Mucosa of gallbladder (tissue), 1 donor: ENCODE measurements around the gene TNFRSF8. TPM values are rescaled to one million over a fixed set of nuclear protein-coding genes. Genes with fewer than 3 reads are reported as not detected.

Experiments used
- DNase-seq: peaks from one replicate; pipeline ENCODE4 v3.0.0-alpha.2; 2020; ENCODE audit warnings: low spot score
- total RNA-seq: library from RNA; stranded (reverse); gene quantifications from one replicate; pipeline ENCODE4 v1.2.1, GENCODE V29; 2021
- donor health status: DM: no; HTN: no; CAD: no.

The TNFRSF8 gene
- total RNA-seq, 1 donor from 2014 or later: 2.3 TPM

DNA sequence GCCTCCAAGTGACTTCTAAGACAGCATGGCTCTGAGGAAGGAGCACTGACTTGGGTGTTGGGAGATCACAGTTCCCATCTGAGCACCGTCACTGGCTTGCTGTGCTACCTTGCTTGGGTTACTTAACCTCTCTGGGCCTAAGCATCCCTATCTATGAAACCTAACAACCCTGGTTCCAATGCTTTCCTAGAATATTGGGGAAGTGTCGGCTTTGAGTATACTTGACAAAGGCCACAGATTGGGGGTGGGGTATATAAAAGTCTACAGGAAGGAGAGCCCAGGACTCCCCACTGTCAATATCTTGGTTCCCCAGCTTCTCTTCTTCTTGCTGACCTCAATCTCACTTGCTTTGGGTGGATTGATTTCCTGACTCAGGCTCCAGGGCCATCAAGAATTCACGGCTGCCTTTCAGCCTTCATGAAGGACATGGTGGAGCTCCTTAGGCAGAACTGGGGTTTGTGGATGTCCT is 110.0 kb downstream of the TNFRSF8 start:
- DNase-seq: no peak

DNA sequence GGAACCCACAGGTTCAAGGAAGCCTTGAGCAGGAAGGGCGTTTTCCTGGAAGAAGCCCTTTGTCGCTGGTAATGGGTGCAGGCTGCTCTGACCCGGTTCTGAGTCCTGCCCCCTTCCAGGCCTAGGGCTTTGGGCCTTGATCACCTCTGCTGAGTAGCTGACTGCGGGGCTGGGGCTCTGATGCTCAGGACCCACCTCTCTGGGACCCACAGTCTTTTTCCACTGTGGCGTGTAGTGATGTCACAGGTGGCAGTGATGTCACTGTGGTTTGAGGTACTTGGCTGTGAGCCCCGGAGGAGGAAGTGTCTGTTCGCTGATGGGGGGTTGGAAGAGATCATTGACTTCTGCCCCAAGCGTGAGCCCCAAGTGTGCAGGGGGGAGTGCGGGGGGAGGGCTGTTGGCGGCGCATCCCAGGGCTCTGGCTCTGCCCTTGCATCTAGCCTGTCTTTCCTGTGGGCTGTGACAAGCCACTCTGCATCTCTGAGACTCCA is 110.6 kb downstream of the TNFRSF8 start:
- peak; percentile 88 for DNase-seq

DNA sequence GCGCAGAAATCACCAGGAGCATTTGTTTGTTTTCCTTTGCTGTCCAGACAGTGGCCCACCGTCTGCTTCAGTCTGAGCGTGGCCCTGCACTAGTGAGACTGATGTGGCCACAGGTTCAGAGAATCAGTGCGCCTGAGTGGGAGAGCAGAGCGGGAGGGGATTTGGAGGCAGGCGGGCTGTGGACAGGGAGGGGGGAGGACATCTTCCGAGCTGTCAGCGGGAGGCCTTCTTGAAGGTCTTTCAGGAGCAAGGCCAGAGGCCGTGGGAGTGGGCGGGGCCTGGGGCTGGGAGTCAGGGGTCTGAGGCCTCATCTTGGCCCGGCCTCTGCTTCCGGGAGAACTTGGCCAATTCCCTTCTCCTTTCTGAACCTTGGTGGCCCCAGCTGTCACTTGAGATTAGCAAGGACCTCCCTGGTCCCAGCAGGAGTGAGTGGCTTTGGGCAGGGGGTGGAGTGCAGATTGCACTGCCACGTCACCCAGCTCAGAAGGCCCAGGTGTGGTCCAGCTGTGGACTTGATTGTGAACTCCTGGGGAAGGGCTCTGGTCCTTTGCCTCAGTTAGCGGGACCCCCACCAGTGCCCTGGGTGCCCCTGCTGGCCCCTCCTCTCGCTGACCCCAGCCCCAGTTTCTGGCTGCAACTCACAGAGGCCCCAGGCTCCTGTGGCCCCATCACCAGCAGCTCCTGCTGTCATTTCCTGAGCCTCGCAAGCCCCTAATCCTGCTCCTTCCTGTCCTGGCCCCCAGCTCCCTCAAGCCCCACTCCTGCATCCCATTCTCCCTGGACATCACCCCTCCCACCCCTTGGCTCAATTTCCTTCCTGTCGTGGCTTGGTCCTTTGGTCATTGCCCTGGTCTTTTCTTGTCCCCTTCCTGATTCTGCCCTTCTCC is 112.1 kb downstream of the TNFRSF8 start:
- no peak for DNase-seq

DNA sequence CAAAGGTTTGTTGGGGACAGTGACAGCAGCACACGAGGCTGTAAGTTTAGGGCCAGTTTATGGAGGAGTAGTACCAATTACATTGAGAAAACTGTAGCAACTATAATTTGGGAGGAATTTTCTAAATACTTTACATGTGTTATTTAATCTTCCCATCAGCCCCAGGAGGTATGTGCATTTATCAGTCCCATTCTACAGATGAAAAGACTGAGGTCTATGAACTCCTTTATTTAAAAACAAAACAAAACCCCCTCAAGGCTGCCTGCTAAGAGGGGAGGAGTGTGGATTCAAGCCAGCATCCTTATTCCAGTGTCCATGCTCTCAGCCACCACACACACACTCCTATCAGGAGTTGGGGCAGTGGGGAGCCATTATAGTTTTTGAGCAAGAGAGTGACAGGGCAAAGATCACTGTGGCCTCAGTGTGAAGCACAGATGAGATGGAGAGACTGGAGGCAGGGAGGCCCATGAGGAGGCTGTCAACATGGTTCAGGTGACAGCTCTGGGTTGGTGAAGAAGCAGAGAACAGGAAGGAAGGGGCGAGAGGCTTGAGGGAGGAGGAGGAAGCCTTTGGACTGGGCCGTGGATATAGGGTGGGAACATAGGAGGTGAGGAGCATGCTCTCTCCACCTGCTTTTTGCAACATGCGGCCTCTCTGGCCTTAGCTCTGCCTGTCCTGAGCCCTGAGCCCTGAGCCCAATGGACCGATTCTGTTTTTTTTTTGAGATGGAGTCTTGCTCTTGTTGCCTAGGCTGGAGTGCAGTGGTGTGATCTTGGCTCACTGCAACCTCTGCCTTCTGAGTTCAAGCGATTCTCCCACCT is 113.4 kb downstream of the TNFRSF8 start:
- no peak for DNase-seq

DNA sequence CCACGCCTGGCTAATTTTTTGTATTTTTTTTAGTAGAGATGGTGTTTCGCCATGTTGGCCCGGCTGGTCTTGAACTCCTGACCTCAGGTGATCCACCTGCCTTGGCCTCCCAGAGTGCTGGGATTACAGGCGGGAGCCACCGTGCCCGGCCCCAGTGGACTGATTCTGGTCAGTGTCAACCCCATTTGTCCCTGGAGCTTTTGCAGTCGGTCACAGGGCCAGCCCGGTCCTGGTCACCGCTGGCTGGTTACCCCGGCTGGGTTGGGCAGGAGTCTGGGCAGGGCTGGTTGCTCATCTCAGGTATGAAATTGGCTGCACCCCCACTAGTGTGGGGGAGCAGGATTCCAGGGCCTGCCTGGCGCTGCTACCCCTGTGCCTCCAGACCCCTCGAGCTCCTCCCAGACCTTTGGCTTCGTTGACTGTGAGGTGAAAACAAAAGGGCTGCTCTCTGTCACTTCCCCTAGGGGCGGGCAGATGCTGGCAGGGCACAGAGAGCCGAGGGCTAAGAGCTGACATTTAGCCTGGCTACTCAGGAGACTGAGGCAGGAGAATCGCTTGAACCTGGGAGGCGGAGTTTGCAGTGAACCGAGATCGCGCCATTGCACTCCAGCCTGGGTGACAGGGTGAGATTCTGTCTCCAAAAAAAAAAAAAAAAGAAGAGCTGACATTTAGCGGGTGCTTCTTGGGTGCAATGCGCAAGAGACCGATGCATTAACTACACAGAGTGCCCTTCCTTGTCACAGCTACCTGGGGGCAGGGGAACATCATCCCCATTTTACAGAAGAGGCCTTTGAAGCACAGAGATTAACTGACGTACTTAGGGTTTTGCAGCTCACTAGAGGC is 114.3 kb downstream of the TNFRSF8 start:
- DNase-seq: no peak

DNA sequence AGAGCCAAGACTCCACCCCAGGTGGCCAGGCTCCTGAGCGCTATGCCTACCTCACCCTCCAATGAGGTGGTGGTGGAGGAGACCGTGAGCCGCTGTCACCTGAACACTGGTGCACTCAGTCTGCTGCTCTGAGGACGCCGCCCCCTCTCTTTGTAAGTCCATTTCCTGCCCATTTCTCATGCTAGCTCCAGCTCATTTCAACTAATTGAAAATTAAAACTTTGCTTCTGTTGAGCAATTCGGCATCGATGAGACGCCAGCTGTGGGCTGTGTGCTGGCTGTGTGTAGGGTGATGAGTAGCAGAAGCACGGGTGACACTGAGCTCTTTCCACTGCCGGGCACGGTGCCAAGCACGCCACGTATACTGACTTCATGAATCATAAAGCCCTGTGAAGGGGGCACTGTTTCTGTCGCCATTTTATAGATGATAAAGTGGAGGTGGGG is 114.9 kb downstream of the TNFRSF8 start:
- DNase-seq: peak; percentile 79

DNA sequence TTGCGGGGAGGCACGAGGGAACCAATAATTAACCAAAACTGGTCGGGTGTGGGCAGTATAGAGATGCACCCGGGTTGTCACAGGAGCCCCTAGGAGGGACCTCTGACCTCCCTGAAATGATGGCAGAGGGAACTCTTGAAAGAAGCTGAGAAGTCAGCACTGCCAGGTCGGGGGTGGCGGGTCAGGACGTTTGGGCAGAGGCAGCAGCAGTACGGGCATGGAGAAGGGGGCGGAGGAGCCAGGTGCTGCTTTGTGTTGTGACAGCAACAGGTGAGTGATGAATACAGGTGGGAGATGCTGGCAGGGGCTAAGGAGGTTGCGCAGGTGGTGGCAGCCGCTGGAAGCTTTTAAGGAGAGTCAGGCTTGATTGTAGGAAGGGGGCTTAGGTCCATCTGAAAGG is 115.4 kb downstream of the TNFRSF8 start:
- DNase-seq: no peak

DNA sequence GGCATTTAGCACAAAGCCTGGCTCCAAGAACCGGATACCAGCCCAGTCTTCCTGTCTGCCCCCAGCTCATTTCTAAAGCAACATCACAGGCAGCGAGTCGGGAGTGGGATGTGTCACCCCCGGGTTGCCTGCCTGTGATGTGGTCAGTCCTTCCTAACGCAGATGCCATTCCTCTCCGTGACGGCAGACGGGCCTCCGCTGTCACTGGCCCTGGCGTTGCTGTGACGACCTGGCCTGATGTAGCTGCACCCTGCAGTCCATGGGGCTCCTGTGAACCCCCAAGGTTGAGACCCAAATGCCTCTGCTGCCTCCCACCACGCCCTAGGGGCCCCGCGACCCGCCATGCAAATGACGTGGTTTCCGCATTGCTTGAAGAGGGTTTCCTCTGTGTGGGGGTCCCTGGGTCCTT is 116.0 kb downstream of the TNFRSF8 start:
- no peak for DNase-seq

DNA sequence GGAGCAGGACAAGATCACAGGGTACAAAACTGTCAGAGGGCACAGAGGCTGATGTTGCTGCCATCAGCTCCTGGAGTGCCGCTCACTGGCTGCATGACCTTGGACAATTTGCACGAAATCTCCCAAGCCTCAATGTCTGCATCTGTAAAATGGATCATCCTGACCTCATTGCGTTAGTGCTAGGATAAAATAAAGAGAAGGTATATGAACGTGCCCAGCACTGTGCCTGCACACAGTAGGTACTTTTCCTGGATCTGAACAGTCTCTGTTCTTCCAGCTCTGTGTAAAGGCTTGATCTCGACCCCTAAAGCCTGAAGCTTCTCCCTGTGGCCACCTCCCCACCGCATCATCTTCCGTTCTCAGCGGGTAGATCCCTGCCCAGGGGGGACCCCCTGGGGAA is 116.6 kb downstream of the TNFRSF8 start:
- DNase-seq: no peak

DNA sequence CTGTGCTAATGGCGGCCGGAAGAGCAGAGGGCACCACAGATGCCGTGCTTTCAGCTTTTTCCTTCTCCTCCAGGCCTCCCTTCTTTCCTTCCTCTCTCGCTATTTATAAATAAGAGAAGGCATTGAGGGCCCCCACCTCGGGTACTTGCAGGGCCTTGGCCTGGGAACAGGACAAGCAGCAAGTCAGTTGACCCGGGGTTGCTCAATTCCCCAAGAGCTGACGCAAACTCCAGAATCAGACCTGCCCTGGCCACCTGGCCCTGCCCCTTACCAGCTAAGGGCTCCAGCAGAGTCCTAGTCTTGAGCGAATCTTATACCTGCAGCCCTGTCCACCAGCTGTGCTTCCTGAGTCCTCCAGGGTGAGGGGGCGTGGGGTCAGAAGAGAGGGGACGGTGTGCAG is 117.2 kb downstream of the TNFRSF8 start:
- peak; percentile 75 for DNase-seq

DNA sequence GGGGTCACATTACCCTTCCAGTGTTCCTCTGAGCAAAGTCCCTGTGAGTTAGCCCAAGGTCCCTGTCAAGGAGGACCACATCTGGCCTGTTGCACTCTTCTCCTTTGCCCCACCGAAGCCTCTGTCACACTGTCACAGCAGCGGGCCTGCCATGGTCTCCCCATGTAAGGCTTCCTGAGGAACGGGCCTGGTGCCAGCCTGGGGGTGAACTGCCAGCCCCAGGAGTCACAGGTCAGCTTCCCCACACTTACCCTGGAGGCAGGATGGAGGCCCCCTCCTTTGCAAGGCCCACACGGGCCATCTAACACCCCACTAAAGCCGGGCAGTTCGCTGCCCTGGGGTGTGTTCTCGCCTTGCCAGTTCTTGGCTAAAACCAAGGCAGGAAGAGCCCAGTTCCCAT is 117.8 kb downstream of the TNFRSF8 start:
- no peak for DNase-seq

DNA sequence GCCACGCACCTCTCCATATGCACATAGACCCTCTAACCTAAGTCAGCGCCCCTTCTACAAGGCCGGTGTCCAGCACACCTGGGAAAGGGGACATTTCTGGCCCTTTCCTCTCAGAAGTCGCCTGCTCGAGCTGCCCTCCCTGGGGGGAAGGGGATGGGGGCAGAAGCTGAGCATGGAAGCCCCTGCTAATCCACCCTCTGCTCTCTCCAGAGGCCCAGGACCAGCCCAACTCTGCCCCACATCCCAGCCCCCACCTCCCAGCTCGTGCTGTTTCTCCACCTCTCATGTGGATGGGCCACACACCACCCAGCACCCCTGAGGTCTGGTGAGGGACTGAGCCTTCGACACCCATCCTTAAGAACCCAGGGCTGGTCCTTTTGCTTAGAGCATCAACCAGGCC is 118.5 kb downstream of the TNFRSF8 start:
- DNase-seq: no peak

DNA sequence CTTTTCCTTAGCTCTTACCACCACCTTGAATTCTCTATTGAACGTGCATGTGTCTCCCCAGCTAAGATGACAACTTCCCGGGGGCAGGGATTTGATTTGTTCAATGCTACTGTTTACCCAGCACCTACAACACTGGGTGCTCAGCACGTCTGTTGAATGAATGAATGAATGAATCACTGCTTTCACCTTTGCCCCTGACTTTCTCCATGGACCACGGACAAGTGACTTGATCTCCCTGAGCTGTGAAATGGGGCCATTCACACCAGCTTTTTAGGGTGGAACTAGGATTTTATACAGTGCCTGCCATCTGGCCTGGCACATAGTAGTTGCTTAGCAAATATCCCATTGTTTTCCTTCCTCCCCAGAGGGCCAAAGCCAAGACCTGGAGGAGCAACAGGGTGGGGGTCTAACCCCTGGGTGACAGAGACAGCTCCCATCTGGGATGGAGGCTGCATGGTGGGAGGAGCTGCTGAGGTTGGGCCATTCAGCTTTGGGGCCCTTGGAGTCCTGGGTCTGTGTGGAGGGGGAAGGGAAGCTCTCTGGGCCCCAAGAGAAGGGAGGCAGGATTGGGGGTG is 119.4 kb downstream of the TNFRSF8 start:
- no peak for DNase-seq

DNA sequence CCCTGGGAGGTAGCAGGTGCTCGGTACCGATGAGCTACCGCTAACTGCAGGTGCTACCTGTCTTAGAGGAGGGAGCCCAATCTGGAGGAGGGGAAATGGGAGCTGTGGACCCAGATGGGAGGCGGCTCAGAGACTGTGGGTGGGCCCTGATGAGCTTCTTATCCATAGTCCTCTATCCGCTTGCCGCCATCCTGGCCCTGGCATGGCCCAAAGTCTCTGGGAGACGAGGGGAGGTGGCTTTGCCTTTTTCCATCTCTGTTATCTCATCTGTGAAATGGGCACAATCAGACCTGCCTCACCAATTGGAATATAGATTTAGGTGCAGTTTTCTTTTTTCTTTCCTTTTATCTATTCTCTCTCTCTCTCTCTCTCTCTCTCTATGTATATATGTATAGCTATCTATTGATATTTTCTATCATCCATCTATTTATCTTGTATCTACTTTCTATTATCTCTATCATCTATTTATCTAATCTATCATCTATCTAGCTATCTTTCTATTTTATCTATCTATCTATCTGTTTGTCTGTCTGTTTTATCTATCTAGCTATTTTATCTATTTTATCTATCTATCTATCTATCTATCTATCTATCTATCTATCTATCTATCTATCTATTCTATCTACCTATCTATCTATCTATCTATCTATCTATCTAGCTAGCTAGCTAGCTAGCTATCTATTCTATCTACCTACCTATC is 120.1 kb downstream of the TNFRSF8 start:
- no peak for DNase-seq

DNA sequence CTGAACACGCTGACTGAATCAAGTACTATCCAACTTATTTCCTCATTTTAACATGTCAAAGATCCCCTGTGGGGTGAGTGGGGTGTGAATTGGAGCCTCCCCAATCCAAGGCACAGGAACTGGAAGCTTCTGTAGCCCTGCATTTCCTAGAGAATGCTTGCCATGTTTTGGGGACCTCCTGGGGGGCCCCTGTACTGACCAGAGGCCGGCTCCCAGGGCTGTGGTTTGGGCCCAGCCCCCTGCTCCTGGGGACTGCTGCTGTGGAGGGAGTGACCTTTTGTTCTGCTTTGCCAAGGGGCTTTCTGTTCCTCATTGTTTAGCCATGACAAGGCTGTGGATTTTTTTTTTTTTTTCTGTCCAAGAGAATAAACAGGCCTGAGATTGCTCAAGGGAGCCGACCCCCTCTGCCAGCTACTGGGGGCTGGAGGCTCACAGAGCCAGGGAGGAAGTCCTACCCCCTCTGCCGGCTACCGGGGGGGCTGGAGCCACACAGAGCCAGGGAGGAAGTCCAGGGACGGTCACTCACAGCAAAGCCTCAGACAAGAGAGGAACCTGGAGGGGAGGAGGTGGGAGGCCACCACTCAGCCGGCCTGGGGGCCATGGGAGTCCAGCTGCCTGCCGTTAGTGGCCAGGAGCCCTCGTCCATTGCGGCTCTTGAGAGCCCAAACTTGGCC is 121.0 kb downstream of the TNFRSF8 start:
- peak; percentile 77 for DNase-seq

DNA sequence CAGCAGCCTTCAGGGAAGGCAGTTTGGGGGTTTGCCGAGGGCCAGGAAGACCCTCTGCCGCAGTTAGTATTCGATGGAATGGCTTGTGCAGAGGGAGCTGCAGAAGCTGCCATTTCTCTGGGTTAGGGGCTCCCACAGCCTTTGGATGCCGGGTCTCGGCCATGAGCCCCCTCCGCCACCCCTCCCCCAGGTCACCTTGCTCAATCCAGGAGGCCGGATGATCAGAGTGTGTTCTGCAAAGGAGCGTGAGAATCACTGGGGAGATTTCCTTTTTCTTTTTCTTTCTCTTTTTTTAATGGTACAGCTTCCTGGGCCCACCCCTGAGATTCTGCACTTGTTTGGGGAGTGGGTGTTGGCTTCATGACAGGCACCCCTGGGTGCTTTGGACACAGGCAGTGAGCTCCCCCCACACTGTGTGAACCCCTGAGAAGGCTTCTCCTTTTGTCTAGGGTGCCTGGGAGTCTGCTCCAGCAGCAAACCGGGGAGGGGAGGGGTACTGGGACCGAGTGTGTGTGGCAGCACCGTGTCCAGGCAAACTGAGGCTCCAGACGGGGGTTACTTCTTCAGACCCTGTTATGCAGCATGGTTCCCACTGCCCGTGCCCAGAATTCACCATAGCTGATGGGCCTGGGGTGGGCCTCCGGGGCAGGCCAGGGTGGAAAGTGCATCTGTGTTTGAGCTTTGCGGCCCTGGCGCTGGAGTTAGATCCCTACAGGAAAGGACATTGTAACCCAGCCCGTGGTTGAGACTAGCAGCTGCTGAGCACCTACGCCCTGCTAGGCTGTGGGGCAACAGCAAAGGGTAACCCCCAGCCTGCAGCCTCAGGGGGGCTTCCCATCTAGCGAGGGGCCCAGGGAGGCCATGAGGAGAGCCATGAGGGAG is 122.2 kb downstream of the TNFRSF8 start:
- DNase-seq: no peak

DNA sequence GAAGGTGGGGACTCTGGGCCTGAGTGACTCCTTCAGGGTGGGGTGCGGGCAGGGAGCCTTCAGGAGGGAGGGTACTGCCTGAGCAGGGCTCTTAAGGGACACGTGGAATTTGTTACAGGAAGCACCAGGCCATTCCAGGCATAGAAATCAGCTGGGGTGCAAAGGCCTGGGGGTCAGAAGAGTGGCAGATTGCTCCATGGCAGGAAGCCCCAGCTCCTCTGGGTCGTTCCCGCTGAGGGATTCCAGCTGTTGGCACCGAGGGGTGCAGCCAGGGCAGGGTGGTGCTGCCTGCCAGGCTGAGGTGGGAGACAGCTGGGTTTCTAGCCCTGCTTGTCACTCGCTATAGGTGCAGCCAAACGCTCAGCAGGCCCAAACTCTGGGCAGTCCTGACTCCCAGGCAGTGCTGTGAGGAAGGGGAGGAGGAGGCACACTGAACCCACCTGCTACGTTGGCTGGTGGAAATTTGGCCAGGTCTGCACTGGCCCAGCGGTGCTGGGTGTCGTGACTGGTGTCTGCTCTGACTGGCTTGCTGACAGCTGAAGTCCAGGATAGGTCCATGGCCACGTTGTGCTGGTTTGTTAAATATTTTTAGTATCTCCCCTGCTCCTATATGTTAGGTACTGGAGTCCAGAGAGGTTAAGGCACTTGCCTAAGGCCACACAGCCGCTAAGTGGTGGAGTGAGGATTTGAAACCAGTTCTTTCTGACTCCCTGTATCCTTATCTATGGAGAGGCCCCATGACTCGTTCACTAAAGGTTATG is 123.0 kb downstream of the TNFRSF8 start:
- no peak for DNase-seq

DNA sequence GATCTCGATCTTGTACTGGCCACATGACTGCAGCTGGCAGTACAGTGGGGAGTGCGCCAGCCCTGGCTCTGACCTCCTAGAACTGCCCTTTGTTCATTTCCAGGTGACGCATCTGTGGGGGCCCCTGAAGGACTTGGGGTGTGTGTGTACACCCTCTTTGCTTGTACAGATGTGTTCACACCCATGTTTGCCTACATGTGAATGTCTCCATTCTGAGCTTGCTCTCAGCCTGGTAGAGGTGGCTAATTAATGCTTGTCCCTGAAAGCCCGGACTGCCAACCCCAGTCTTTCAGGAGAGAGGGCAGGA is 123.5 kb downstream of the TNFRSF8 start:
- no peak for DNase-seq
